Body of pancreas (tissue), 4 donors: Measurements from ENCODE around the gene GFI1. TPM values are rescaled to one million over a fixed set of nuclear protein-coding genes. Genes with fewer than 3 reads are reported as not detected.
A peak's percentile ranks its signal among the peaks of the same experiment; 100 is the strongest.

Experiments
- ATAC-seq: fragments of 150-250 bp; one replicate; pipeline ENCODE4 v1.9.1; 2016
- DNase-seq, 4 donors: peaks; one replicate each; pipeline ENCODE4 v3.0.0-alpha.2; 2019
- H3K27ac ChIP-seq, 4 donors: fragments of 200-600 bp; sonication (generic); 1 replicate in 3 of 4; 2 replicates in 1 of 4; pipeline versions ENCODE4 v1.5.1 to v1.6.1; 2016 to 2019; ENCODE audit warnings: mild to moderate bottlenecking in 1 of 4, mixed read lengths in 1 of 4, moderate library complexity in 1 of 4
- H3K27me3 ChIP-seq, 2 donors: fragments of 200-600 bp; sonication (generic); one replicate each; pipeline ENCODE4 v1.6.0; 2016; ENCODE audit warnings: mild to moderate bottlenecking in 1 of 2
- H3K36me3 ChIP-seq, 2 donors: fragments of 200-600 bp; sonication (generic); replicated peaks in 1 of 2; 2 replicates each; pipeline ENCODE4 v1.5.1; 2016; ENCODE audit warnings: low read depth in 2 of 2; ENCODE audit not compliant: insufficient read depth in 1 of 2
- H3K4me1 ChIP-seq: fragments of 200-600 bp; sonication (generic); one replicate; pipeline ENCODE4 v1.6.0; 2016
- H3K4me3 ChIP-seq, 2 donors: fragments of 200-600 bp; sonication (generic); 1 replicate in 1 of 2; 2 replicates in 1 of 2; pipeline ENCODE4 v1.5.1; 2016 to 2019
- H3K9me3 ChIP-seq, 3 donors: fragments of 200-600 bp; sonication (generic); 1 replicate in 2 of 3; 2 replicates in 1 of 3; pipeline ENCODE4 v1.5.1; 2016
- CTCF ChIP-seq, 7 experiments: fragments of 450-650 bp in 4 of 7; fragments of 200-600 bp in 3 of 7; sonication (generic) in 3 of 7; IDR thresholded peaks; one replicate each; pipeline ENCODE4 v1.5.1; 2016 to 2019; ENCODE audit warnings: antibody characterized with exemption in 7 of 7
- POLR2A ChIP-seq, 3 donors: fragments of 450-650 bp; IDR thresholded peaks; one replicate each; pipeline ENCODE4 v1.6.1; 2016; ENCODE audit warnings: antibody characterized with exemption in 3 of 3, mild to moderate bottlenecking in 2 of 3
- WGBS, 2 donors: methylation state at CpG; one replicate each; pipeline ENCODE4 v1.1.5; 2017; 5-methylcytosine and 5-hydroxymethylcytosine counted together
- intact Hi-C: fragments of 100-400 bp; cut with DNase I; formaldehyde crosslinking; loops from one replicate; pipeline ENCODE4 v1.15.1; 2023
- total RNA-seq, 2 donors: library from RNA; depleted of rRNA; stranded (reverse); fragments of >200 nt; gene quantifications; one replicate each; pipeline ENCODE4 v1.1.0, GENCODE V29; 2016

Gene GFI1
- total RNA-seq, 2 donors from 2014 or later = 6.7 to 14.5 TPM

GRCh38 chr1:92476071-92476631 lies 10.6 kb downstream of the GFI1 start:
- ATAC-seq = no peak
- no peaks in the 10 kb centered on the region for H3K27me3 ChIP-seq
- DNase-seq = peak in 2 of 4 donors; percentile 4 to 14
- no peaks in the 10 kb centered on the region for H3K9me3 ChIP-seq
- H3K27ac ChIP-seq = no peak overlapping the region
- no peaks in the 10 kb centered on the region for H3K36me3 ChIP-seq
- intact Hi-C loops = no loop called here
- TF ChIP-seq POLR2A (IDR thresholded peaks at IDR 0.05) (no peak), CTCF (IDR thresholded peaks at IDR 0.05) (no peak)
- H3K4me1 ChIP-seq = peaks cover 6% of the 10 kb centered on the region
- 67 to 79% methylated on average over 12 of the region's 12 CpGs for WGBS, 2 donors
- H3K4me3 ChIP-seq = no peak overlapping the region

- Histone ChIP-seq H3K36me3 (no peaks in the 10 kb centered on the region), H3K27me3 (no peaks in the 10 kb centered on the region), H3K4me1 (no peaks in the 10 kb centered on the region), H3K9me3 (no peaks in the 10 kb centered on the region), H3K27ac (no peak overlapping the region), H3K4me3 (no peak overlapping the region)
- TF ChIP-seq CTCF (IDR thresholded peaks at IDR 0.05) = no peak
- TF ChIP-seq POLR2A (IDR thresholded peaks at IDR 0.05) = no peak
- DNase-seq = no peak
- intact Hi-C loops = no loop called here
- WGBS, 2 donors = 89% methylated on average over 3 of the region's 3 CpGs
- ATAC-seq = no peak
Measured at GRCh38 chr1:92475029-92475428, 11.7 kb downstream of the GFI1 start.

- intact Hi-C loops = no loop called here
- H3K27me3 ChIP-seq = no peaks in the 10 kb centered on the region
- H3K4me3 ChIP-seq = no peak overlapping the region
- ATAC-seq (no peak), DNase-seq (no peak)
- WGBS, 2 donors = 59 to 67% methylated on average over 5 of the region's 5 CpGs
- no peaks in the 10 kb centered on the region for H3K36me3 ChIP-seq
- H3K9me3 ChIP-seq = no peaks in the 10 kb centered on the region
- H3K27ac ChIP-seq = no peak overlapping the region
- no peaks in the 10 kb centered on the region for H3K4me1 ChIP-seq
- TF ChIP-seq POLR2A (IDR thresholded peaks at IDR 0.05) (no peak), CTCF (IDR thresholded peaks at IDR 0.05) (no peak)
Measured at GRCh38 chr1:92473781-92474495, 12.8 kb downstream of the GFI1 start.

GRCh38 chr1:92470216-92470615 lies 16.5 kb downstream of the GFI1 start:
- DNase-seq = no peak
- H3K4me1 ChIP-seq = no peaks in the 10 kb centered on the region
- no peak overlapping the region for H3K27ac ChIP-seq
- TF ChIP-seq POLR2A (IDR thresholded peaks at IDR 0.05) = no peak
- no peaks in the 10 kb centered on the region for H3K36me3 ChIP-seq
- H3K9me3 ChIP-seq = no peaks in the 10 kb centered on the region
- intact Hi-C loops = no loop called here
- ATAC-seq = no peak
- H3K27me3 ChIP-seq = no peaks in the 10 kb centered on the region
- 91 to 97% methylated on average over 1 of the region's 1 CpG for WGBS, 2 donors
- no peak overlapping the region for H3K4me3 ChIP-seq

GRCh38 chr1:92466683-92467352 lies 19.9 kb downstream of the GFI1 start:
- ATAC-seq (no peak), DNase-seq (no peak)
- TF ChIP-seq POLR2A (IDR thresholded peaks at IDR 0.05) (no peak), CTCF (IDR thresholded peaks at IDR 0.05) (no peak)
- intact Hi-C loops = no loop called here
- no peak overlapping the region for H3K27ac ChIP-seq
- no peaks in the 10 kb centered on the region for H3K9me3 ChIP-seq
- no peaks in the 10 kb centered on the region for H3K27me3 ChIP-seq
- no peaks in the 10 kb centered on the region for H3K36me3 ChIP-seq
- H3K4me1 ChIP-seq = no peaks in the 10 kb centered on the region
- H3K4me3 ChIP-seq = no peak overlapping the region
- WGBS, 2 donors = 83 to 85% methylated on average over 1 of the region's 1 CpG
